Spleen (tissue), 7 donors: ENCODE results near the gene PILRA.
"Not testable (repeated sequence)": the region's sequence is repeated elsewhere in the genome, so short reads cannot be mapped to it uniquely, and the experiment has no call there.

ENCODE experiments used
- CTCF ChIP-seq, 11 experiments: fragments of 200-600 bp in 7 of 11; fragments of 450-650 bp in 4 of 11; sonication (generic) in 4 of 11; IDR thresholded peaks in 8 of 11; conservative IDR thresholded peaks in 3 of 11; 1 replicate in 7 of 11; 2 replicates in 4 of 11; pipeline versions ENCODE4 v1.4.0 to v1.8.0; 2016 to 2021; ENCODE audit warnings: antibody characterized with exemption in 11 of 11, inconsistent platforms in 4 of 11, mild to moderate bottlenecking in 1 of 11
- POLR2A ChIP-seq, 3 donors: fragments of 450-650 bp; IDR thresholded peaks; one replicate each; pipeline ENCODE4 v1.5.1; 2017; ENCODE audit warnings: antibody characterized with exemption in 3 of 3, mild to moderate bottlenecking in 1 of 3
- donor health status: DM: no; HTN: no; CAD: no; lungs with moderate emphysema.
- donor health status: DM: no; HTN: no; CAD: no.
- donor health status: DM: no; HTN: no; CAD: no.

DNA sequence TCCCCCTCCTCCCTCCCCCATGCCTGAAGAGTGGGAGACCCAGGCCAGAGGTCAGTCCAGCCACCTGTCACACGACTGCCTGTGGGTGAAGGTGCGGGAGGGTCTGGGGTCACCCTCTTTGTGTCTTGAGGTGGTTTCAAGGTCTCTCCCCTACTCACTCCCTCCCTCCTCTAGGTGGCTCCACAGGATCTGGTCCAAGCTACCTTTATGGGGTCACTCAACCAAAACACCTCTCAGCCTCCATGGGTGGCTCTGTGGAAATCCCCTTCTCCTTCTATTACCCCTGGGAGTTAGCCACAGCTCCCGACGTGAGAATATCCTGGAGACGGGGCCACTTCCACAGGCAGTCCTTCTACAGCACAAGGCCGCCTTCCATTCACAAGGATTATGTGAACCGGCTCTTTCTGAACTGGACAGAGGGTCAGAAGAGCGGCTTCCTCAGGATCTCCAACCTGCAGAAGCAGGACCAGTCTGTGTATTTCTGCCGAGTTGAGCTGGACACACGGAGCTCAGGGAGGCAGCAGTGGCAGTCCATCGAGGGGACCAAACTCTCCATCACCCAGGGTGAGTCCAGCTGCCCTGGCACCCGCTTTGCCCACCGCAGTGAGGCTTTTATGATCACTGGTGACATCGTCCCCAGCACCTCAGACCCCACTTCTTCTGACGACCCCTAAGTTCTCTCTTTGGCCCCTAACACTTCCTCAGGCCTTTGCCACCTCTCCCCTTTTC lies 747 bp downstream of the PILRA start:
- TF ChIP-seq CTCF (IDR thresholded peaks at IDR 0.05 in 8 of 11, conservative IDR thresholded peaks at IDR 0.05 in 3 of 11): peak in 1 of 11 experiments; percentile 11
- TF ChIP-seq POLR2A (IDR thresholded peaks at IDR 0.05): not testable (repeated sequence)
